Naive thymus-derived CD4-positive, alpha-beta T cell (primary cell): ENCODE results near the gene KSR1. TPM values are rescaled to one million over a fixed set of nuclear protein-coding genes. Genes with fewer than 3 reads are reported as not detected.

Source experiments
- ATAC-seq: fragments of 150-1000 bp; cut with Tn5 transposase; 2 replicates; pipeline ENCODE4 v1.10.0; 2021; ENCODE audit warnings: mild to moderate bottlenecking, moderate library complexity
- CTCF ChIA-PET: fragments of 350-600 bp; sonication (Branson Sonifier 250); formaldehyde crosslinking; loops from one replicate; lab custom pipeline; 2021; ENCODE audit warnings: antibody characterized with exemption; lab: Charles Lee
- POLR2A ChIA-PET: fragments of 350-600 bp; sonication (Branson Sonifier 250); formaldehyde crosslinking; loops from one replicate; lab custom pipeline; 2021; ENCODE audit warnings: antibody characterized with exemption, inconsistent platforms; lab: Charles Lee
- DNase-seq, 9 donors: peaks; one replicate each; pipeline versions ENCODE4 v3.0.0 to v3.0.0-alpha.2; 2020 to 2022; ENCODE audit warnings: mixed read lengths in 1 of 9
- H3K27ac ChIP-seq: one replicate; pipeline ENCODE4 v1.7.0; 2013; ENCODE audit warnings: mild to moderate bottlenecking, low read depth, low read length, moderate library complexity
- H3K27me3 ChIP-seq, 2 donors: one replicate each; pipeline ENCODE4 v1.7.0; 2013; ENCODE audit warnings: low read length in 2 of 2, mild to moderate bottlenecking in 2 of 2, moderate library complexity in 2 of 2; ENCODE audit not compliant: control insufficient read depth in 2 of 2, insufficient read depth in 2 of 2
- H3K36me3 ChIP-seq, 3 experiments: 1 replicate in 2 of 3; 2 replicates in 1 of 3; pipeline ENCODE4 v1.7.0; 2013; ENCODE audit warnings: low read length in 3 of 3, mild to moderate bottlenecking in 3 of 3, moderate library complexity in 1 of 3; ENCODE audit not compliant: insufficient read depth in 3 of 3, control insufficient read depth in 2 of 3
- H3K4me1 ChIP-seq, 2 donors: one replicate each; pipeline ENCODE4 v1.7.0; 2013; ENCODE audit warnings: low read length in 2 of 2, mild to moderate bottlenecking in 2 of 2, moderate library complexity in 1 of 2; ENCODE audit not compliant: control insufficient read depth in 2 of 2, insufficient read depth in 2 of 2
- H3K4me3 ChIP-seq: 2 replicates; pipeline ENCODE4 v1.7.0; 2013; ENCODE audit warnings: mild to moderate bottlenecking, low read length
- H3K9me3 ChIP-seq, 3 experiments: 1 replicate in 2 of 3; 2 replicates in 1 of 3; pipeline ENCODE4 v1.7.0; 2013; ENCODE audit warnings: low read length in 3 of 3; ENCODE audit not compliant: control insufficient read depth in 2 of 3
- H3K27ac Mint-ChIP-seq, 9 donors: one replicate each; pipeline ENCODE4 v1.8.0; 2020 to 2022; ENCODE audit warnings: mixed read lengths in 9 of 9, mild to moderate bottlenecking in 8 of 9, moderate library complexity in 5 of 9, inconsistent platforms in 2 of 9
- H3K27me3 Mint-ChIP-seq, 5 donors: one replicate each; pipeline ENCODE4 v1.8.0; 2021 to 2022; ENCODE audit warnings: mixed read lengths in 5 of 5, mild to moderate bottlenecking in 1 of 5
- H3K36me3 Mint-ChIP-seq, 5 donors: one replicate each; pipeline ENCODE4 v1.8.0; 2020 to 2022; ENCODE audit warnings: mixed read lengths in 5 of 5, mild to moderate bottlenecking in 3 of 5, inconsistent platforms in 1 of 5
- H3K4me1 Mint-ChIP-seq, 7 donors: one replicate each; pipeline ENCODE4 v1.8.0; 2020 to 2022; ENCODE audit warnings: mixed read lengths in 7 of 7, mild to moderate bottlenecking in 3 of 7, inconsistent platforms in 1 of 7
- H3K4me3 Mint-ChIP-seq, 10 donors: one replicate each; pipeline ENCODE4 v1.8.0; 2020 to 2022; ENCODE audit warnings: mild to moderate bottlenecking in 10 of 10, mixed read lengths in 10 of 10, moderate library complexity in 6 of 10, inconsistent platforms in 2 of 10
- H3K9me3 Mint-ChIP-seq, 11 donors: one replicate each; pipeline ENCODE4 v1.8.0; 2020 to 2022; ENCODE audit warnings: mixed read lengths in 11 of 11, mild to moderate bottlenecking in 4 of 11, inconsistent platforms in 1 of 11, moderate library complexity in 1 of 11
- intact Hi-C, 2 donors: fragments of 100-400 bp; cut with micrococcal nuclease; formaldehyde crosslinking; loops; one replicate each; pipeline ENCODE4 v1.15.1; 2023
- polyA plus RNA-seq, 2 donors: library from polyadenylated mRNA; unstranded; fragments of 300-500 nt; fragmentation: Illumina TruSeq; gene quantifications; one replicate each; pipeline ENCODE4 v1.2.3, GENCODE V29; 2021
- total RNA-seq, 6 experiments: library from RNA in 5 of 6; stranded (reverse) in 5 of 6; gene quantifications; 1 replicate in 5 of 6; 2 replicates in 1 of 6; pipeline ENCODE4 v1.2.3 and lab custom pipeline; 2021 to 2026

Gene KSR1
- total and polyA plus RNA-seq, 7 experiments from 2014 or later: 0.52 to 96.4 (median 23.3) TPM

GRCh38 chr17:27621942-27622559 lies 165.8 kb downstream of the KSR1 start:
- Mint-ChIP-seq H3K4me3 (no peak overlapping the region), H3K27me3 (no peaks in the 10 kb centered on the region), H3K27ac (peak overlapping the region in 3 of 9 donors; percentile 13 to 29 (median 15)), H3K4me1 (peaks cover 0 to 27% (median 0%) of the 10 kb centered on the region in 7 donors), H3K9me3 (no peaks in the 10 kb centered on the region), H3K36me3 (peaks cover 4 to 41% (median 17%) of the 10 kb centered on the region in 5 donors)
- DNase-seq: no peak
- POLR2A ChIA-PET: no interaction called here
- ATAC-seq: no peak
- Histone ChIP-seq H3K27me3 (no peaks in the 10 kb centered on the region), H3K9me3 (no peaks in the 10 kb centered on the region), H3K27ac (no peak overlapping the region), H3K36me3 (peaks cover 0 to 32% (median 0%) of the 10 kb centered on the region in 3 experiments), H3K4me1 (peaks cover 0 to under 1% of the 10 kb centered on the region in 2 donors), H3K4me3 (no peak overlapping the region)
- intact Hi-C loops: no loop called here
- CTCF ChIA-PET: interaction anchor here (1.9 kb wide), 1 partner anchor 21 kb away, joined by 4 read pairs; no protein-coding TSS in a partner anchor

- CTCF ChIA-PET: interaction anchor here (1.9 kb wide), 1 partner anchor 22 kb away, joined by 4 read pairs; no protein-coding TSS in a partner anchor
- intact Hi-C loops: no loop called here
- H3K36me3 Mint-ChIP-seq: peaks cover 4 to 34% (median 9%) of the 10 kb centered on the region in 5 donors
Measured at GRCh38 chr17:27622986-27623385, 166.7 kb downstream of the KSR1 start.

GRCh38 chr17:27623614-27624013 lies 167.4 kb downstream of the KSR1 start:
- ChIA-PET POLR2A (no interaction called here), CTCF (no interaction called here)
- intact Hi-C loops: no loop called here
- H3K27ac Mint-ChIP-seq: peak overlapping the region in 1 of 9 donors; percentile 36
- no peak for ATAC-seq
- H3K9me3 ChIP-seq: no peaks in the 10 kb centered on the region
- peaks cover 0 to 29% (median 0%) of the 10 kb centered on the region in 7 donors for H3K4me1 Mint-ChIP-seq
- no peaks in the 10 kb centered on the region for H3K27me3 ChIP-seq
- H3K9me3 Mint-ChIP-seq: no peaks in the 10 kb centered on the region
- no peaks in the 10 kb centered on the region for H3K4me1 ChIP-seq
- no peaks in the 10 kb centered on the region for H3K27me3 Mint-ChIP-seq
- H3K36me3 Mint-ChIP-seq: peaks cover 4 to 31% (median 9%) of the 10 kb centered on the region in 5 donors
- H3K4me3 Mint-ChIP-seq: no peak overlapping the region
- H3K27ac ChIP-seq: no peak overlapping the region
- DNase-seq: no peak
- no peak overlapping the region for H3K4me3 ChIP-seq
- H3K36me3 ChIP-seq: peaks cover 0 to 18% (median 0%) of the 10 kb centered on the region in 3 experiments

More at GRCh38 chr17:27622986-27623385, 166.7 kb downstream of the KSR1 start:
- DNase-seq: no peak
- Histone ChIP-seq H3K36me3 (peaks cover 0 to 23% (median 0%) of the 10 kb centered on the region in 3 experiments), H3K27me3 (no peaks in the 10 kb centered on the region), H3K27ac (no peak overlapping the region), H3K4me1 (no peaks in the 10 kb centered on the region), H3K9me3 (no peaks in the 10 kb centered on the region), H3K4me3 (no peak overlapping the region)
- peaks cover 0 to 25% (median 0%) of the 10 kb centered on the region in 7 donors for H3K4me1 Mint-ChIP-seq
- H3K4me3 Mint-ChIP-seq: no peak overlapping the region
- no peaks in the 10 kb centered on the region for H3K27me3 Mint-ChIP-seq
- H3K27ac Mint-ChIP-seq: peak overlapping the region in 1 of 9 donors; percentile 36
- ATAC-seq: no peak
- POLR2A ChIA-PET: no interaction called here
- H3K9me3 Mint-ChIP-seq: no peaks in the 10 kb centered on the region

GRCh38 chr17:27624539-27624938 lies 168.3 kb downstream of the KSR1 start:
- H3K27me3 ChIP-seq: no peaks in the 10 kb centered on the region
- peaks cover 0 to 36% (median 4%) of the 10 kb centered on the region in 7 donors for H3K4me1 Mint-ChIP-seq
- peaks cover 4 to 31% (median 9%) of the 10 kb centered on the region in 5 donors for H3K36me3 Mint-ChIP-seq
- intact Hi-C loops: no loop called here
- no peaks in the 10 kb centered on the region for H3K27me3 Mint-ChIP-seq
- H3K4me3 Mint-ChIP-seq: no peak overlapping the region
- H3K27ac ChIP-seq: no peak overlapping the region
- CTCF ChIA-PET: interaction anchor here (0.6 to 0.9 kb wide), 2 partner anchors 17 to 22 kb away, joined by 3 to 7 read pairs; no protein-coding TSS in a partner anchor
- ATAC-seq (no peak), DNase-seq (no peak)
- H3K9me3 ChIP-seq: no peaks in the 10 kb centered on the region
- peaks cover 0 to 18% (median 0%) of the 10 kb centered on the region in 3 experiments for H3K36me3 ChIP-seq
- no peak overlapping the region for H3K4me3 ChIP-seq
- H3K9me3 Mint-ChIP-seq: no peaks in the 10 kb centered on the region
- peak overlapping the region in 1 of 9 donors; percentile 49 for H3K27ac Mint-ChIP-seq
- POLR2A ChIA-PET: no interaction called here
- H3K4me1 ChIP-seq: no peaks in the 10 kb centered on the region

- H3K27me3 Mint-ChIP-seq: no peaks in the 10 kb centered on the region
- intact Hi-C loops: no loop called here
- no peaks in the 10 kb centered on the region for H3K9me3 Mint-ChIP-seq
- Histone ChIP-seq H3K9me3 (no peaks in the 10 kb centered on the region), H3K36me3 (peaks cover 0 to 11% (median 0%) of the 10 kb centered on the region in 3 experiments), H3K4me1 (peaks cover 5 to 10% of the 10 kb centered on the region in 2 donors), H3K4me3 (no peak overlapping the region), H3K27me3 (no peaks in the 10 kb centered on the region), H3K27ac (no peak overlapping the region)
- H3K27ac Mint-ChIP-seq: peak overlapping the region in 1 of 9 donors; percentile 81
- ATAC-seq (no peak), DNase-seq (no peak)
- peaks cover 12 to 34% (median 15%) of the 10 kb centered on the region in 7 donors for H3K4me1 Mint-ChIP-seq
- H3K36me3 Mint-ChIP-seq: peaks cover 4 to 27% (median 9%) of the 10 kb centered on the region in 5 donors
- ChIA-PET CTCF (no interaction called here), POLR2A (no interaction called here)
- no peak overlapping the region for H3K4me3 Mint-ChIP-seq
Measured at GRCh38 chr17:27625856-27626255, 169.6 kb downstream of the KSR1 start.

- Histone ChIP-seq H3K27ac (no peak overlapping the region), H3K4me1 (peaks cover 13% of the 10 kb centered on the region in 2 donors), H3K9me3 (no peaks in the 10 kb centered on the region), H3K27me3 (no peaks in the 10 kb centered on the region), H3K4me3 (no peak overlapping the region), H3K36me3 (peaks cover 0 to 5% (median 0%) of the 10 kb centered on the region in 3 experiments)
- Mint-ChIP-seq H3K27me3 (no peaks in the 10 kb centered on the region), H3K27ac (peak overlapping the region in 2 of 9 donors; percentile 34 to 50), H3K4me3 (no peak overlapping the region), H3K9me3 (no peaks in the 10 kb centered on the region), H3K36me3 (peaks cover 4 to 29% (median 5%) of the 10 kb centered on the region in 5 donors), H3K4me1 (peaks cover 22 to 33% (median 29%) of the 10 kb centered on the region in 7 donors)
- ChIA-PET POLR2A (no interaction called here), CTCF (no interaction called here)
- ATAC-seq: no peak
- intact Hi-C loops: no loop called here
- DNase-seq: no peak
Measured at GRCh38 chr17:27627514-27627913, 171.3 kb downstream of the KSR1 start.
